GM21576 (cell line): ENCODE results near the gene FKBP8.
A peak's percentile ranks its signal among the peaks of the same experiment; 100 is the strongest.
"Not testable (repeated sequence)": the region's sequence is repeated elsewhere in the genome, so short reads cannot be mapped to it uniquely, and the experiment has no call there.

Experiments
- ATAC-seq: cut with Tn5 transposase; IDR thresholded peaks from one replicate; pipeline ENCODE4 v1.9.1; 2021; ENCODE audit warnings: mild to moderate bottlenecking, moderate library complexity; ENCODE audit not compliant: unreplicated experiment

The FKBP8 gene

DNA sequence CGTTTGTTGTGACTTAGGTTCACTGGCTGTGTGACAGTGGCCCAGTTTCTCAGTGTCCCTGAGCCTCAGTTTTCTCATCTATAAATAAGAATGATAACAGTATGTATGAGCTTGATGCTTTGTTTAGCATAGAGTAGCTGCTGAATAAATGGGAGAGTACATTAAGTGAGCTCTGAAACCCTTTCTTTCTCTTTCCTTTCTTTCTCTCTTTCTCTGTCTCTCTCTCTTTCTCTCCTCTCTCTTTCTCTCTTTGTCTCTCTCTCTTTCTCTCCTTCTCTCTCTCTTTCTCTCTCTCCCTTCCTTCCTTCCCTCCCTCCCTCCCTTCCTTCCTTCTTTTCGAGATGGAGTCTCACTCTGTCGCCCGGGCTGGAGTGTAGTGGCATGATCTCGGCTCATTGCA is 16.3 kb upstream of the FKBP8 start:
- ATAC-seq = no peak

DNA sequence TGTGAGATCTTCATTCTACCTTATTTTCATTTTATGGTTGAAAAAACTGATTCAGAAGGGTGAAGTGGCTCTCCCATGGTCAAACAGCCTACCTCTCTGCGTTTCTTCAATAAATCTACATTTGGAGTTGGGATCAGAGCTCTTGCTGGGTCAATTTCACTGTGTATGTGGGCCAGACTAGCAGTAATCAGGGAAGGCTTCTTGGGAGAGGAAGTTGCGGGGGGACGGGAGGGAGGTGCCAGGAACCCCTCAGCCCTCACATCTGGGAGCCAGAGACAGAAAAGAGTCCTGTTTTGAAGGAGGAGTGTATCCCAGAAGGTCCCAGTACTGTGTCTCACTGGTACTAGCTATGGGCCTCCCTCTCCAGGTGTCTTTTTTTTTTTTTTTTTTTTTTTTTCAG is 15.2 kb upstream of the FKBP8 start:
- no peak for ATAC-seq

DNA sequence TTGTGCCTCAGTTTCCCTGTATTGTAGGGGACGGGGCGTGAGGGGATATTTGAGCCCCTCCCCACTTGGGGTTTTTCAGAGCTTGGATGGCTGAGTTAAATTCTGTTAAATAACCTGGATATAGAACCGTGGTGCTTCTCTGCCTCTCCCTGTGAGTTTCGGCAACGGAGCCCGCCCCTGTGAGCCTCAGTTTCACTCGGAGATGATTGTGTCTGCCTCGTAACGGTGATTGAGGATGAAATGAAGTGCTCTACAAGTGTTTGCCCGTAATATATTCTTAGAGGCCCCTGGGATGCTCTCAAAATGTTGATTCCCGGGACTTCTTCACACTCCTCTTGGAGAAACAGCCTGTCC is 14.8 kb upstream of the FKBP8 start:
- peak; percentile 9 for ATAC-seq

DNA sequence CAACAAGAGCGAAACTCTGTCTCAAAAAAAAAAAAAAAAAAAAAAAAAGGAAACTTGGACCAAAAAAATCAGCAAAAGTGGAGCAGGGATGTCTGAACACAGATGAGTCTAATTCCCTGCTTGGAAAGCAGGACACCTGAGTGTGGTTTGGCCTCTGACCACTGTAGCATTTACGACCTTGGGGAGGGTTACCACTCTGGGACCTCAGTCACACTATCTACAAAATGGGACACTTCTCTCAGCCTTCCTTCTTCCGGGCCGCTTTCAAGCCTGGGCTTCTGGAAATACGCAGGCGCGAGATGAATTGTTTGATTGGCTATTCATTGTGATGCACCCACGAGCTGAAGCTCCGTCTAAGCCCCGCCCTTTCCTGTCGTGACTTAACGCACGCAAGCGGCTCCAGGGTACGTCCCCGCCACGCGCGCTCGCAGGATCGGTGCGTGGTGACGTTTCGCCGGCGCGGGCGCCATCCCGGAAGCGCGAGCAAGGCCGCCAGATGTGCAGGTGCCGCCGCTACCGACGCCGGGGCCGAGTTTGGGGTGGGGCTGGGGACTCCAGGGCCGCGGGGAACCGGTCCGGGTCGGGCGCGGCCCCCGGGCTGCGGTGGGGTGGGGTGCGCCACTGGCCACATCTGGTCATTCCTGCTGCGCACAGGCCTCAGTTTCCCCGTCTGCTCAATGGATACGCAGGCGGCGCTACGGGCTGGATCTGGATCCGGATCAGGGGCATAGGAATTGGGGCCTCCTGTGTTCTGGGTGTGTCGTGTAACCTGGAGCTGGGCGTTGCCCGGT is 14.2 kb upstream of the FKBP8 start, which contains the start of gene KXD1:
Gene KXD1, plus strand, starts transcription at position 460 of the 791 bp plus-strand sequence. CDS start 4,187 bp downstream, outside the sequence.
- peak; percentile 84 for ATAC-seq

DNA sequence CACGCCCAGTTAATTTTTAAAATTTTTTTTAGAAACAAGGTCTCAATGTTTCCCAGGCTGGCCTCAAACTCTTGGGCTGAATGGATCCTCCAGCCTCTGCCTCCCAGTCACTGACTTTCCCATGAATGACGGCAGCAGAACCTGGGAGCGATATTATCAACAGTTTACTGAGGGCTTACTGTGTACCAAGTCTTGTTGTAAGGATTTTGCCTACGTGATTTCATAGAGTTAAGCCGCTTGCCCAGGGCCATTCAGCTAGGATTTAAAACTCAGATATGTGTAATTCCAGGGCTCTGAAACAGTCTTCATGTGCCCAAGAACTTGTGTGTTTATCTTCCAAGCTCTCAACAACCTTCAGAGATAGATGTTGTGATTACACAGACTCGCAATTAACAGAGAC is 8.3 kb upstream of the FKBP8 start:
- ATAC-seq = no peak

DNA sequence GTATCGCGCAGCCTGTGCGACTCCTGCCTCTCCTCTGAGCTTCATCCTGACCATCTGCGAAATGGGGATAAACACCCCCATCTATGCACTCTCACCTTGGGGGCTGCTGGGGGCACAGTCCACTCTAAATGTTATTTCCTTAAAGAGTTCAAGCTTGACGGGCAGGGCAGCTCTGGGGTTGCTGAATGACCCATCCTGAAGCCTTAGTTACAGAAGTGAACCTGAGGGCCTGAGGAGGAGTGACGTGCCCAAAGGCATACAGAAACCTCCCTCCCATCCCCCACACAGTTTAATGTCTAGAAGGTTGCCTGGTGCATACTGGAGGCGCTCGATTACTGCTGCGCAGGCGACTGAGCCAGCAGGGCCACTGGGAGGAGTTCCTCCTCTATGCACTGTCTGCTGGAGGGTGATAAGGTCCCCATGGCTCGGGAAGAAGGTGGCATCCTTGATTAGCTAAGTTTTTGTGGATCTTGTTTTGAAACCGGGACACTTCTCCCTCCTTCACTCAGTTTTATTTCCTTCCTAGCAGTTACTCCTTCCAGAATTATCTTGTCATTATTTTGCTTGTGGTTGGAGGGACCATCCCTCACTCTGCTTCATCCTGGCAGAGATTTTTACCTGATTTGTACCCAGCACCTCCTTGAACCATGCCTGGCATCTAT is 572 bp upstream of the FKBP8 start:
- ATAC-seq = peak; percentile 58

DNA sequence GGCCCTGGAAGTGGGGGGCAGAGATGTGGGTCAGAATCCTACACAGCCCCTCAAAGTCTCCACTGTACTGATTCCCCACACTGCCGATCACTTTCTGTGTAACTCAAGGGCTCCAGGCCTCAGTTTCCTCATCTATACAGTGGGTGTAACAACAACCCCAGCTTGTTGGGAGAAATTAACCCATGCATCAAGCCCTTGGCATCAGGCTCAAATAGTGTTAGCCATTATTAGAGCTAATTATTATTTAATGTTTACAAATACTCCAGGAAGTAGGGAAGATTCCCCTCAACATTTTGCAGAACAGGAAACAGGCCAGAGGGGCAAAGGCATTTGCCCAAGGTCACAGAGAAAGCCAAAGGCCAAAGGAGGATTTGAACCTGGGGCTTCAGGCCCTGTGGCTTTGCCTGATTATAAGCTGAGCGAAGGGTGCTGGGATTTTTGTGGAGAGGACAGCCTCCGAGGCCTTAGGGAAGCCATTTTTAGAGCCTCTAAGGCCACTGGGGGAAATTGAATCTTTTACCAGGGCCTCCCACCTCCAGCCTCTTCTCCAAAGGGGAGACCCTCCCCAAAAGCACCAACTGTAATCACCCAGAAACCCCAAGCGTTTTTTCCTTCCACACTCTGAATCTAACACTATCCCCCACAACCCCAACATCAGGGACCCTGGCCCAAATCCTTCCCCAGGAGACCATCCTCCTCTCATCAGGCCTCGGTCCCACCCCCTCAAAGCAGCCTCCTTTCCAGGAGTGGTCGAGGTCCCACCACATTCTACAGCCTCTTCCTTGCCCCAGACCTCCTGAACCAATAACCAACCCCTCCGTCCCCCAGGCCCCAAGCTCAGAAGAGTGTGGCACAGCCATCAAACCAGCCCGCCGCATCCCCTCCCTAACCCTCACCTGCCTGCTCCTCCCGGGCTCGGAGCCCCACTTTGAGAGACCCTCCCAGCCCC is 1.1 kb downstream of the FKBP8 start:
- ATAC-seq = no peak

DNA sequence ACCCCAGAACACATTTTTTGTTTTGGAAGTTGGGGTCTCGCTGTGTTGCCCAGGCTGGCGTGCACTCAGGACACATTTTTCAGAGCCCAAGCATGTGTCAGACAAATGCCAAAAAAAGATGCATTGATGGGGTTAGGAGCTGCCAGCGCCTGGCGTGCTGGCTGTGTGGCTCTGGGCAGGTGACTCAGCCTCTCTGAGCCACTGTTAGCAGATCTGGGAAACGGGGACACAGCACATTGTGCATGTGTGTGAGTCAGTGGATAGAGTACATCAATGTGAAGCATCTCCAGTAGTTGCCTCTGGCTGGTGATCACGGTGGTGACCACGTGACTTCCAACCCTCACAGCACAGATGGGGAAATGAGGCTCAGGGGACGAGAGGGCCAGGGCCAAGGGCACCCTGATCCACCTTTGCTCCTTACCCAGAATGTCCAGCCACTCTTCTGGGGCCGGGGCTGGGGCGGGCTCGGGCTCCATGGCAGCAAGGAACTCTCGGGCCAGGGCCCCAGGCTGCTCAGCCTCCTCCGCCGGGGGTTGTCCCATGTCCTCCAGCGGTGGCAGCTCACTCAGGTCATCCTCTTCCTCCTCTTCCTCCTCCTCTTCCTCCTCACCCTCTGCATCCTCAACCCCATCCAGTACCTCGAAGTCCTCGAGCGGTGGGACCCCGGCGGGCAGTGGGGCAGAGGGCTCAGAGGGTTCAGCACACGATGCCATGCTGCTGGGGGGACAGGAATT is 1.9 kb downstream of the FKBP8 start:
- ATAC-seq = no peak

DNA sequence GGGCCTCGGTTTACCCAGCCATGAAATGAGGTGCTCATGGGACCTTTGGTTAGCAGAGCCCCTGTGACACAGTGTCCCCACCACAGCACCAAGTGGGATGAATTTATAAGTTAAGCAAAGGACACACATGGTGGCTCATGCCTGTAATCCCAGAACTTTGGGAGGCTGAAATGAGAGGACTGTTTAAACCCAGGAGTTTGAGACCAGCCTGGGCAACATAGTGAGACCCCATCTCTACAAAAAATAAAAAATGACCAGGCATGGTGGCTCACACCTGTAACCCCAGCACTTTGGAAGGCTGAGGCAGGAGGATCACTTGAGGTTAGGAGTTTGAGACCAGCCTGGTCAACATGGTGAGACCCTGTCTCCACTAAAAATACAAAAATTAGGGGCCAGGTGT is 3.2 kb downstream of the FKBP8 start:
- ATAC-seq = not testable (repeated sequence)

DNA sequence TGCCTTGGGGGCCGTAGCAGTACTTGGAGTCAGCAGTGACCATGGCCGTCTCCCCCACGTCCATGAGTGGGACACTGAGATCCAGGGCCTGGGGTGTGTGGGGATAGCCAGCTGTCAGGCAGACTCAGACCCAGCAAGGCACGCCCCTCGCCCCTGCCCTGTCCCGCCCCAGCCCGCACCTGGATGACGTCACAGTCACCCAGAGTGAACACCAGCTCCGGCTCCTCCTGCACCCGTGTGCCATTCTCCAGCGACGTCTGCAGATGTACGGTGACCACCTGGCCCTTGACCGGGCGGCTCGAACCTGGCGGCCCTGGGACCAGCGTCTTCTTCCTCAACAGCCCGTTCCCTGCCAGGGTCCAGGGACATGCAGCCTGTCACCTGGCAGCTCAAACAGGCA is 4.0 kb downstream of the FKBP8 start:
- ATAC-seq = no peak

DNA sequence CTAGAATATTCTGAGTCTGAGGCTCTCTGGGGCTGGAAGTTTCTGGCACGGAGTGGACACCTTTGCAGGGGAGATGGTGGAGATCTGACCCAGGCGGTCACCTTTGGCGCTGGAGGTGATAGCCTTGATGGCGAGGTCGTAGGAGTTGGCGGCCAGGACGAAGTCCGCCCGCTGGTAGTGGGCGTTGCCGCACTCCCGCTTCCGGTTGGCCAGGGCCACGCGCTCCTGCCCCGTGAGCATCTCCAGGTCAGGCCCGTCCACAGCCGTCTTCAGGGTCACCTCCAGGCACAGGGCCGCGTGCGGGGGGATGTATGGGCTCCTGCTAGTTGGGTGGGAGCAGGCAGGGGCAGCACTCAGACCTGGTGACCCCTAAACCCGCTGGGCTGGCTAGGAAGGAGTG is 5.3 kb downstream of the FKBP8 start:
- ATAC-seq = no peak

DNA sequence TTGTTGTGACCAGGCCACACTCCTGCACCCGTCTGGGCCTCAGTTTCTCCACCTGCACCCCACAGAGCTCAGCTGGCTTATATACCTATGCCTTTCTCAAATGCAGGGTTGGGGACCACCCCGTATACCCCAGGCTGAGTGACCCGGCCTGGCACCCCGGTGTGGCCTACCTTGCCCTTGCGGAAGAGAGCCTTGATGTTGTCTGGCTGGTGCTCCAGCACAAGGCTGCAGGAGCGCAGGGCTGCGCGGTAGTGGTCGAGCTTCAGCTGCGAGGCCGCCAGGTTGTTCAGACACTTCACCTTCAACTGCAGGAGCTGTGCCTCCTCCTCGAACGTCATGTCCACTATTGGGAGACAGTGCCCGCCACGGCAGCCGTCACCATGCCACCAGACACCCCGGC is 5.9 kb downstream of the FKBP8 start:
- no peak for ATAC-seq

DNA sequence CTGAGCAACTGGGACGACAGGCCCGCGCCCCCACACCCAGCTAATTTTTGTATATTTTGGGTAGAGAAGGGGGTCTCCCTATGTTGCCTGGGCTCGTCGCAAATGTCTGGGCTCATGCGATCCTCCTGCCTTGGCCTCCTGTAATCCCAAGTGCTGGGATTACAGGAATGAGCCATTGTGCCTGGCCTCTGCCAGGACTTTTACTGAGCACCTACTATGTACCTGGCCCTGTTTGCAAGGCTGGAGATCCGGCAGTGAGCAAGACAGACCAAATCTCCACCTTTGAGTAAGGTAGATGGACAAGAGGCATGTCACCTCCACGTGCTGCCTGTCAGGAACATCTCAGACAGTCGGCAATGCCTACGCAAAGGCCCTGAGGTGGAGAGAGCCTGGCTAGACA is 6.9 kb downstream of the FKBP8 start:
- ATAC-seq = no peak

DNA sequence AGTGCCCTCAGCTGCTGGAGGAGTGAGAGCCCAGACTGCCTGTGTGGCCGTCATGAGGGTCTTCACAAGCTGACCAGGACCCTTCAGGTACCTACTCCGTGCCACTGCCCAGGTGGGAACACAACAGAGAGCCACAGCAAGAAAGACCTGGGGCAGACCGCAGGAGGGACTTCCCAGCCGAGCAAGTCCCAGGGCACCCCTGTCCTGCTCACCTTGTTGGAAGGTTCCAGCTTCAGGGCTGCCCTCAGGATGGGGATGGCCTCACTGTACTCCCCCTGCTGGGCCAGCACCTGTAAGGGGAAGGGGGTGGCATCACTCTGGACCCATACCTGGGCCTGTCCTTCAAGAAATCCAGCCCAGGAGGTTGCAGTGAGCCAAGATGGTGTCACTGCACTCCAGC is 10.3 kb downstream of the FKBP8 start:
- no peak for ATAC-seq

DNA sequence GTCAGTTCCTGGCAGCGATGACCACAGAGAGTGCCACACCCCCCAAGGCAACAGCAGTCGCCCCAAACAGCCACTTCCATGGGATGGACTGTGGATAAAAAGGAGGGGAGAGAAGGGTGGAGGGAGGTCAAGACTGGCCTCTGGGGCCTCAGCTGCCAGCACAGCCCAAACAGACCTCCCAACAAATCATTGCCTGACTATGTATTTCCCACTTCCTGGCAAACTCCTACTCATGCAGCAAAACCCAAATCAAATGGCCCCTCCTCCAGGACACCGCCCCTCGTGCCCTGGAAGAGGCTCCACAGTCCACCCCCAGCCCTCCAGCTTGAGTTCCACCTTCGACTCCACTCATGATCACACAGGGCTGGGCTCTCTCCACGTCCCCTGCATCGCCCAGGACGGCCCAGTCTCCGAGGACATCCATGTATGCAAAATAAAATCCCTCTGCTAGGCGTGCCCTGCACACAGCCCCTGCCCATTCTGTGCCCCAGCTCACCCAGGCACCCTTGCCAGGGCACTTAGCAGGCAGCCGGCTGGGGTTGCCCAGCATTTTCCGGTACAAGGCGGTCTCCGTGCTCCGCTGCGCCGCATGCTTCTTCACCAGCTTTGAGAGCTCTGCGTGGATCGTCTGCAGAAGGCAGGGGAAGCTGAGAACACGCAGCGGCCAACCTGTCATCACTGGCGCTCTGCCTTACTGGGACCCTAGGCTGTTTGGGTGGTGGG is 11.0 kb downstream of the FKBP8 start:
- ATAC-seq = no peak

DNA sequence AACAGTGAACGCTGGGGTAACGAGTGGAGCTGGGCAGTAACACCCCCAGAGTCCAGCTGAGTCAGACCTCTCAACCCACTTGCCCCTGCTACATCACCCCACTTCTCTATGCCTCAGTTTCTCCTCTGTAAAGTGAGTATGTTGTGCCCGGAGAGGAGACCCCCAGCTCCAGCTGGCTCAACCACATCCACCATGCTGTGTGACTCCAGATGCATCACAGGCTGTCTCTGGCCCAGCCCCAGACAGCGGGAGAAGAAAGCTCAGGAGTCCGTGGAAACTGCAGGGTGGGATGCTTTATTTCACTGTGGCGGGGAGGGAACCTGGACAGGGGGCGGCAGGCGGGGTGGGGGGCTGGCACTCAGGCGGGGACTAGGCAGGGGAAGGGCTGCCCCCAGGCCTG is 11.9 kb downstream of the FKBP8 start:
- ATAC-seq = no peak

DNA sequence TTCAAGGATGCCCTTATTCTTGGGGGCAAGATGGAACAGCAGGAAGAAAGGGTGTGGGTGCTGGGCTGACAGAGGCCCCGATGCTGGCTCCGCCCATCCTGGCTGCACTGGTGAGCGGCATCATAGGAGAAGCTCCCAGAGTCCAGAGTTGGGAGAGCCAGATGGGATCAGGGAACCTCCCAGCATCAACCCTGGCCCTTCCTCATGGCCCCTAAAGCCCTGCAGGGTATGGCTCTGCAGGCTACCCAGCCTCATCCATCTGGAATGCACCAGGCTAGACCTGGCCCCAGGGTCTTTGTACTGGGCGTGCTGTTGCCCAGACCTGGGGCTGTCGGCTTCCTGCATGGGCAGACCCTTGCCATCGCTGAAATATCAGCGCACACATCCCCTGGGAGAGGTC is 13.6 kb downstream of the FKBP8 start:
- no peak for ATAC-seq

DNA sequence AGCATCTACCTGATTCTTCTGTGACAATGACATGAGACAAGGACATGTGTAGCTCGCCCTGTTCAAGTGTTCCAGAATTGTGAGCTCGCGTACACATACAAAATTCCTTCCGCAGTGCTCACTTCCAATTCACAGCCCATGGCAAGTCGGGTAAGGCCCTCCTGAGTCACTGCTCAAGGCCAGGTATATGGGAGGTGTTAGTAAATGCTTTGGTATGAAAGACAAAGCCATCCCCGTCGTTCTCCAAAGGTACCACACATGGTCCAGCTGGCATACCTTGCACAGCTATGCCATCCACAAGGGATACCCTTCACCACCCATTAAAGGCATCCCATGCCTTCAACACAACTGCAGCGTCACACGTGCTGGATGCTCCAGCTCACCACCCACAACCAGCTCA is 17.1 kb downstream of the FKBP8 start:
- no peak for ATAC-seq

DNA sequence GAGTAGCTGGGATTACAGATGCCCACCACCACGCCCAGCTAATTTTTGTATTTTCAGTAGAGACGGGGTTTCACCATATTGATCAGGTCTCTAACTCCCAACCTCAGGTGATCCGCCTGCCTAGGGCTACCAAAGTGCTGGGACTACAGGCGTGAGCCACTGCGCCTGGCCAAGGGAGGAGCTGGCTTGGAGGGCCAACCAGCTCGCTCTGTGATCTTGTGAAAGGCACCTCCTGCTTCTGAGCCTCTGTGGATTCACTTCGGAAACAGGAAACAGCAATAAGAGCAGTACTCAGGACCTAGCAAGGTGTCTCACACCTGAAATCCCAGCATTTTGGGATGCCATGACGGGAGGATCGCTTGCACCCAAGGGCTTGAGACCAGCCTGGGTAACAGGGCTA is 19.5 kb downstream of the FKBP8 start:
- no peak for ATAC-seq

DNA sequence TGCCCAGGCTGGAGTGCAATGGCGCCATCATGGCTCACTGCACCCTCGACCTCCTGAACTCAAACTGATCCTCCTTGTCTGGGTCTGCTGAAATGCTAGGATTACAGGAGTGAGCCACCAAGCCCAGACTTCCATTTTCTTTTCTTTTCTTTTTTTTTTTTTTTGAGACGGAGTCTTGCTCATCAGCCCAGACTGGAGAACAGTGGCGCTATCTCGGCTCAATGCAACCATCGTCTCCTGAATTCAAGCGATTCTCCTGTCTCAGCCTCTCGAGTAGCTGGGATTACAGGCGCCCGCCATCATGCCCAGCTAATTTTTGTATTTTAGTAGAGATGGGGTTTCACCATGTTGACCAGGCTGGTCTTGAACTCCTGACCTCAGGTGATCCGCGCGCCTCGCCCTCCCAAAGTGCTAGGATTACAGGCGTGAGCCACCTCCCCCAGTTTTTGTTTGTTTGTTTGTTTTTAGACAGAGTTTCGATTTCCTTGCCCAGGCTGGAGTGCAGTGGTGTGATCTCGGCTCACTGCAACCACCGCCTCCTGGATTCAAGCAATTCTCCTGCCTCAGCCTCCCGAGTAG is 20.4 kb downstream of the FKBP8 start:
- ATAC-seq = not testable (repeated sequence)
